Erythroblast (primary cell): ENCODE results near the gene TIMM10.

Experiments used
- GATA1 ChIP-seq: IDR thresholded peaks from 2 replicates; pipeline ENCODE4 v1.6.1; 2011; ENCODE audit warnings: low read depth, mild to moderate bottlenecking, control low read depth, low read length, moderate library complexity
- POLR2A ChIP-seq: IDR thresholded peaks from 2 replicates; pipeline ENCODE4 v1.6.1; 2011; ENCODE audit warnings: mild to moderate bottlenecking, low read length

GRCh38 chr11:57499413-57499982 lies 31.1 kb downstream of the TIMM10 start:
- TF ChIP-seq POLR2A (no peak), GATA1 (no peak)
